ENCODE results near the gene TBC1D21. TPM values are rescaled to one million over a fixed set of nuclear protein-coding genes. Genes with fewer than 3 reads are reported as not detected.

Gene TBC1D21
- total and polyA plus RNA-seq, 2 of the 8 experiments (the other 6 are each of a cell fraction or from before 2014, with no cell fraction given), result not detected

GRCh38 chr15:73900095-73900712, 26.8 kb downstream of the TBC1D21 start:
- Histone ChIP-seq H3K23ac (ENCODE audit: insufficient read length) (no peak overlapping the region), H2BK5ac (ENCODE audit: low read depth, low read length) (no peak overlapping the region), H3K23me2 (ENCODE audit: low read depth, low read length) (no peaks in the 10 kb centered on the region; the same call in 1 of the 2 replicates), H2BK12ac (ENCODE audit: low read depth, low read length) (no peak overlapping the region), H2AK5ac (ENCODE audit: low read depth, low read length) (no peak overlapping the region), H3K27me3 (replicated peaks in 1 of 4; ENCODE audit: control insufficient read depth in 3 of 4, extremely low read depth in 1 of 4, insufficient read depth in 3 of 4, low read length in 3 of 4) (no peaks in the 10 kb centered on the region), H3K4me2 (ENCODE audit: insufficient read depth in 1 of 2, low read depth in 2 of 2, low read length in 2 of 2) (no peak overlapping the region), H3K18ac (ENCODE audit: extremely low read depth, low read length) (no peak overlapping the region), H2BK15ac (ENCODE audit: low read length) (no peak overlapping the region), H3K36me3 (ENCODE audit: control insufficient read depth in 2 of 4, insufficient read depth in 4 of 4, low read length in 3 of 4) (no peaks in the 10 kb centered on the region), H3K27ac (ENCODE audit: low read depth, low read length) (no peak overlapping the region), H4K91ac (replicated peaks; ENCODE audit: insufficient read length, low read length) (no peak overlapping the region), H3K56ac (replicated peaks; ENCODE audit: insufficient read length, low read depth, low read length) (no peak overlapping the region), H3K4me3 (ENCODE audit: extremely low read depth in 1 of 4, insufficient read depth in 2 of 4, low read depth in 3 of 4, low read length in 4 of 4) (no peak overlapping the region), H4K5ac (ENCODE audit: insufficient read length, low read depth, low read length) (no peak overlapping the region), H4K8ac (ENCODE audit: extremely low read depth, insufficient read depth, low read length) (no peak overlapping the region), H2BK120ac (replicated peaks; ENCODE audit: low read depth, low read length) (no peak overlapping the region), H3K4ac (replicated peaks; ENCODE audit: insufficient read length, low read depth, low read length) (no peak overlapping the region), H3K79me2 (ENCODE audit: control insufficient read depth in 1 of 2, insufficient read depth in 2 of 2, low read length in 2 of 2) (no peaks in the 10 kb centered on the region), H3K4me1 (replicated peaks in 1 of 4; ENCODE audit: control insufficient read depth in 3 of 4, insufficient read depth in 4 of 4, low read length in 3 of 4) (peaks cover 0 to 3% (median 1%) of the 10 kb centered on the region in 4 experiments; a peak in 3 of 7 replicates), H3K9me3 (ENCODE audit: insufficient read depth in 2 of 2, low read depth in 1 of 2, low read length in 1 of 2) (no peaks in the 10 kb centered on the region), H3K9ac (replicated peaks in 1 of 4; ENCODE audit: extremely low read depth in 1 of 4, low read depth in 3 of 4, low read length in 3 of 4) (no peak overlapping the region), H2AFZ (ENCODE audit: low read length) (no peak overlapping the region), H3K14ac (ENCODE audit: insufficient read length) (no peak overlapping the region), H4K20me1 (replicated peaks in 1 of 2; ENCODE audit: control insufficient read depth in 1 of 2, insufficient read depth in 2 of 2, low read length in 2 of 2) (no peaks in the 10 kb centered on the region), H2BK20ac (ENCODE audit: low read length) (no peak overlapping the region), H3K79me1 (ENCODE audit: low read depth, low read length) (no peaks in the 10 kb centered on the region; the same call in 1 of the 2 replicates)
- CTCF ChIA-PET (ENCODE audit: partially characterized antibody), result interaction anchor here (0.7 to 9.8 kb wide), 15 partner anchors 8 to 264 kb away, joined by 3 to 167 read pairs (median 3); partner anchors contain the start of gene TBC1D21
- POLR2A ChIA-PET (ENCODE audit: partially characterized antibody), result interaction anchor here (1.4 kb wide), 1 partner anchor 17 kb away, joined by 3 read pairs; no protein-coding TSS in a partner anchor
- no peak for FAIRE-seq
- no peak for DNase-seq (ENCODE audit: low read depth in 1 of 2, low spot score in 2 of 2)
- WGBS, 2 experiments (ENCODE audit: extremely low coverage in 1 of 2, insufficient coverage in 1 of 2, insufficient read length in 1 of 2, insufficient replicate concordance in 2 of 2, low coverage in 1 of 2, low lambda C conversion rate in 2 of 2, missing lambda C conversion rate in 1 of 2), result 92% methylated on average over 10 of the region's 10 CpGs; no CpG with 5 or more reads in 1 of the 2 experiments
- no peak for TF ChIP-seq POU5F1 (IDR thresholded peaks at IDR 0.05; ENCODE audit: low read depth, low read length)
- TF ChIP-seq ATF2 (IDR thresholded peaks at IDR 0.05; ENCODE audit: low read length), result no peak
- TF ChIP-seq HDAC6 (IDR thresholded peaks at IDR 0.05; ENCODE audit: low read depth, low read length), result no peak
- TF ChIP-seq NRF1 (IDR thresholded peaks at IDR 0.05; ENCODE audit: low read depth, low read length), result no peak
- TF ChIP-seq JUND (IDR thresholded peaks at IDR 0.05; ENCODE audit: low read length), result no peak
- no peak for TF ChIP-seq KDM5A (IDR thresholded peaks at IDR 0.05; ENCODE audit: low read length)
- no peak for TF ChIP-seq PHF8 (conservative IDR thresholded peaks at IDR 0.05; ENCODE audit: low read depth, low read length)
- no peak for TF ChIP-seq ASH2L (IDR thresholded peaks at IDR 0.05; ENCODE audit: low read length)
- TF ChIP-seq POLR2AphosphoS5 (IDR thresholded peaks at IDR 0.05; ENCODE audit: low read depth, low read length), result no peak
- TF ChIP-seq CHD1 (IDR thresholded peaks at IDR 0.05; ENCODE audit: low read depth, low read length), result no peak
- no peak for TF ChIP-seq RXRA (IDR thresholded peaks at IDR 0.05; ENCODE audit: insufficient read depth, low read depth, low read length)

Data from H1 (cell line).